HG03565 (cell line): ENCODE results near the gene SLC35F6.
"Not testable (repeated sequence)": the region's sequence is repeated elsewhere in the genome, so short reads cannot be mapped to it uniquely, and the experiment has no call there.

ENCODE experiments used
- ATAC-seq: cut with Tn5 transposase; IDR thresholded peaks from one replicate; pipeline ENCODE4 v1.9.1; 2021; ENCODE audit warnings: mild to moderate bottlenecking, moderate library complexity; ENCODE audit not compliant: unreplicated experiment

The SLC35F6 gene

GRCh38 chr2:26780203-26780760, 16.2 kb downstream of the SLC35F6 start:
- ATAC-seq, result no peak

- no peak for ATAC-seq
Measured at GRCh38 chr2:26782876-26783704, 19.0 kb downstream of the SLC35F6 start.

- ATAC-seq, result no peak
Measured at GRCh38 chr2:26784570-26785234, 20.6 kb downstream of the SLC35F6 start.

- peak; percentile 96 for ATAC-seq
Measured at GRCh38 chr2:26785431-26786206, 21.5 kb downstream of the SLC35F6 start, which contains the start of gene CENPA. Gene CENPA, plus strand, starts transcription at chr2:26786056. Its CDS starts 141 bp downstream, at chr2:26786197.

- ATAC-seq, result peak; percentile 6
Measured at GRCh38 chr2:26786207-26787028, 22.3 kb downstream of the SLC35F6 start.

DNA sequence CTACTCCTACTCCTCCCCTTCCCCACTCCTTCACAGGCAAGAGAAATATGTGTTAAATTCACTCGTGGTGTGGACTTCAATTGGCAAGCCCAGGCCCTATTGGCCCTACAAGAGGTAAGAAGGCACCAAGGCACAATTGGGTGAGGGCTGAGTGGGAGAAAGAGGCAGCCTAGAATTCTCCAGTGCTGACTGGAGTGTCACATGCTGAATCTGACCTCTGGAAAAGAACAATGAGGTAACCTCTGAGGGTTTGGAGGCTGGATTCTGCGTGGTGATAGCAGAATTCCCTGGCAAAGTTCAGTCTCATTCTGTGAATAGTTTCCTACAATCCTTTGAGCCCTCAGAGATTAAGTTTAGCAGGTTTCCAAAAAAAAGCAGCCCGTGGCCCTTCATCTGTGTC, 28.6 kb downstream of the SLC35F6 start:
- no peak for ATAC-seq

GRCh38 chr2:26793518-26793917, 29.4 kb downstream of the SLC35F6 start:
- ATAC-seq, result no peak

DNA sequence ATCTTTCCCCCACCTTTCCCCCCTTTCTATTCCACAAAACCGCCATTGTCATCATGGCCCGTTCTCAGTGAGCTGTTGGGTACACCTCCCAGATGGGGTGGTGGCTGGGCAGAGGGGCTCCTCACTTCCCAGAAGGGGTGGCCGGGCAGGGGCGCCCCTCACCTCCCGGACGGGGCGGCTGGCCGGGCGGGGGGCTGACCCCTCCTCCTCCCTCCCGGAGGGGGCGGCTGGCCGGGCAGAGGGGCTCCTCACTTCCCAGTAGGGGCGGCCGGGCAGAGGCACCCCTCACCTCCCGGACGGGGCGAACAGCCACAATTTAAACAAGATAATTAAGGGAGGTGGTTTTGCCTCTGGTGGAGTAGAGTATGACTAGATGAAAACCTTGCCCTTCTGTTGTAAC, 31.1 kb downstream of the SLC35F6 start:
- not testable (repeated sequence) for ATAC-seq

DNA sequence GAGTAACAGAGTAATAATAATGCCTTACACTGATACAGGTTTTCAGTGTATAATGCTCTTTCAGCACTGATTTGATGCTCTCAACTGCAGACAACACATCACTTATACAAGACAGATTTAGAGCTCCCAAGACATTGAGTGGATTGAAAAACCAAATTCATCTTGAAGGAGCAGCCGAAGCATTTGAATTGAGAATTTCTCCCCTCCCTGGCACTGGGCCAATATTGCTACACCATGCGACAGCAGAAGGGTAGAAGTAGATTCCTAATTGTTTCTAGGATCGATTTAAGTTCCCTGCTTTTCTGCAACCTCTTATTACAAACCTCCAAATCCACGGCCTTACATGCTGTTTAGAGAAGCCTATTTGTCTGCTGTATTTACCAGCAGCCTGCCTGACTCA, 37.2 kb downstream of the SLC35F6 start:
- ATAC-seq, result no peak

- no peak for ATAC-seq
Measured at GRCh38 chr2:26801796-26802195, 37.7 kb downstream of the SLC35F6 start.

DNA sequence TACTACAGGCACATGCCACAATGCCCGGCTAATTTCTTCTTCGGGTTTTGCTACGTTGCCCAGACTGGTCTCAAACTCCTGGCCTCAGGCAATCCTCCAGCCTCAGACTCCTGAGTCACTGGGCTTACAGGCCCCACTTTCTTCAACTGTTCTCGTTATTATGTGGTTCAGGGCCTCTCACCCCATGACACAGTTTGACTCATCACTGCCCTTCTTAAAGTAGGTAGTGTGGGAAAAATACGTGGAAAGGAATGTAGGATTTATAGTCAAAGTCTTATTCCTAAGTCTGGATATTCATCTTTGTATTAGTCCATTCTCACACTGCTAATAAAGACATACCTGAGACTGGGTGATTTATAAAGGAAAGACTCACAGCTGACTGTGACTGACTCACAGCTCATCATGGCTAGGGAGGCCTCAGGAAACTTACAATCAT, 41.2 kb downstream of the SLC35F6 start:
- no peak for ATAC-seq

GRCh38 chr2:26807788-26808460, 43.8 kb downstream of the SLC35F6 start:
- no peak for ATAC-seq

DNA sequence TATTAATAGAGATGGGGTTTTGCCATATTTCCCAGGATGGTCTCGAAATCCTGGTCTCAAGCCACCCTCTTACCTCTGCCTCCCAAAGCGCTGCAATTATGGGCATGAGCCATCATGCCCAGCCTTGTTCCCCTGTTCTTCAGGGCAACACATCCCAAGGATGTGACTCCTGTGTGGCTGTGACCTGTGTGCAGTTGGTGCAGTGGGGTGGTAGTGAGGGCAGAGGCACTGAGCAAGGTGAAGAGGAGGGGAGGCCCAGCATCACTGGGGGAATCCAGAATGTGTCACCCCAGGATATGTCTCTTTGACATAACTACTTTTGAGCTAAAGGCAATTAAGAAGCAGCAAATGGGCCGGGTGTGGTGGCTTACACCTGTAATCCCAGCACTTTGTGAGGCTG, 45.1 kb downstream of the SLC35F6 start:
- ATAC-seq, result no peak

GRCh38 chr2:26809876-26810577, 45.9 kb downstream of the SLC35F6 start:
- no peak for ATAC-seq

DNA sequence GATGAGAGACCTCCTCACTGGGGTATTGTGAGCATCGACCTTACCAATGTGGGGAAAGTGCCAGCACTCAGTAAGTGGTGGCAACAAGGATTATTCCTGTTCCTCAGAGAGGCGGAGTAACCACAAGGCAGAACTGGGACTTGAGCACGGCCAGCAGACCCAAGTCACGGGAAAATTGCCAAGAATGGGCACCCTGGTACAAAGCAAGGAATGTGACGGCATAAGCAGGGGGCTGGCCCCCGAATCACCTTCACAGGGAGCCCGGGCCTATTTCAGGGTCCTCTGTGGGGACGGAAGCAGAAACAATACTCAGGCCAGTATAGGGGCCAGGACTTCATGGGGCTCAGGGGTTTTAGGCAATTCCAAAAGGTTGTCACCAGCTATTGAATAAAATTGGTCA, 47.2 kb downstream of the SLC35F6 start:
- ATAC-seq, result no peak

DNA sequence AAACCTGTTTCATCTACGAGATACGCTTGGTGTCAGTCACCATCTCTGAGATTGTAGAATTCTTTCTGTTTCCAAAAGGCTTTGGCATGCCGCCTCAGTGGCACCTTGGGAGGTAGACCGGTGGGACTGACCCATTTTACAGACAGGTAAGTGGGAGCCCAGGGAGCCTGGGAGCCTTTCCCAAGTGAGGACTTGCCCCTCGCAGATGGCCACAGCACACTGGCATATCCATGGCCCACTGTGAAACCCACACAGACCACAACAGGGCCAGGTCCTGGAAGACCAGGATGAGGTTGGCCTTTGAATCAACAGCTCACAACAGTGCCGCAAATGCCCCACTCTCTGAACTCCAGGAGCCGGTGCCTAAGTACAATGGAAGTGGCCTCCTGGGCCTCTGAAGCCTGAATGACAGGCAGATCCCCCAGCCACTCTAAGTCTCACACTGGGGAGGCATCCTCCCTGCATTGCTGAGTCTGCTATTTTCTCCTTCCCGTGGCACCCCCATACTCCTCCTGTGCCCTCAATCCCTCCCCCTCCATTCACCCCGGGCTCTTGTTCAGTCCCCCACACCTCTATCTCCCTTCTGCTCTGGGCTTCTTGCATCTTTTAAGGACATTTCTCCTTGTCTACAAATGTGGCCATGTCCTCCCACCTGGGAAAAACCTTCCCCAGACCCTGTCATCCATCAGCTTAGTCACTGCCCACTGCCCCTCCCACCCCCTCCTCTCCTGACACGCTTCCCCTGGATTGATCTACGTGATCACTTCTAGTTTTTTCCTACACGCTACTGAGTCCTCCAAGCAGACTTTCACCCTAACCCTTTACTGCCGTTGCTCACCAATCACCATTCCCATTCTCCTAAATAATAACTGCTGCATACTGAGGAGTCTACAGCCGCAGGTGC, 48.0 kb downstream of the SLC35F6 start:
- no peak for ATAC-seq

DNA sequence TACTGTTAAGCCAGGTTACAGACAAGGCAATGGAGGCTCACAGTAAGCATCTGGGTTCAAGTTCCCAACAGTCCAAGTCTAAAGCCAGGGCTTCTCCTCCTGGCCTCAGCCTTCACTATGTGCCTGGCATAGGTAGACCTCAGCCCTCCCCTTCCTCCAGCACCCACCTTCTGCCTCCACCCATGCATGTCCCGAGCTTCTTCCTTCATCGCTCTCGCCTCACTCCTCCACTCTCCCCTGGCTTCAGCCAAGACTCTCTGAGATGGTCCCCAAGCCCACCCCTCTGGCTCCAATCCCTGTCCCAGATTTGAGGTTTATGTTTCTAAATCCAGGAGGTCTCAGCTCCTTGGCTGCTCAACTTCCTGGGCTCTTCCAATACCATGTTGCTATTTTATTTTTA, 48.6 kb downstream of the SLC35F6 start:
- no peak for ATAC-seq
